H1 (cell line): ENCODE results near the gene SERTAD2. TPM values are rescaled to one million over a fixed set of nuclear protein-coding genes. Genes with fewer than 3 reads are reported as not detected.

ENCODE experiments used
- ATF2 ChIP-seq: IDR thresholded peaks from 2 replicates; pipeline ENCODE4 v1.6.1; 2012; ENCODE audit warnings: low read length, inconsistent platforms
- polyA plus RNA-seq, 7 experiments: library from polyadenylated mRNA; depleted of rRNA in 3 of 7; stranded (reverse) in 5 of 7; unstranded in 2 of 7; fragments of >200 nt in 5 of 7; fragments of 200-250 nt in 2 of 7; gene quantifications; 1 replicate in 5 of 7; 2 replicates in 1 of 7; 4 replicates in 1 of 7; pipeline versions ENCODE4 v1.2.1 to v1.2.3, GENCODE V29; 2011 to 2013; ENCODE audit warnings: missing spikeins in 2 of 7, mixed read lengths in 2 of 7
- total RNA-seq: library from RNA; stranded (reverse); fragmentation: NEBNext Ultra II Directional; extraction: Animal tissue kit (Norgen Biotek cat#: 25700); gene quantifications from 2 replicates; pipeline ENCODE4 v1.2.1, GENCODE V29; 2021

The SERTAD2 gene
- total and polyA plus RNA-seq, 2 of the 8 experiments (the other 6 are each of a cell fraction or from before 2014, with no cell fraction given), result 2.9 to 4.5 TPM

GRCh38 chr2:64626146-64626809, 27.4 kb downstream of the SERTAD2 start (continued):
- no peak for TF ChIP-seq ATF2
